Measurements from ENCODE around the gene VAC14.

The VAC14 gene

DNA sequence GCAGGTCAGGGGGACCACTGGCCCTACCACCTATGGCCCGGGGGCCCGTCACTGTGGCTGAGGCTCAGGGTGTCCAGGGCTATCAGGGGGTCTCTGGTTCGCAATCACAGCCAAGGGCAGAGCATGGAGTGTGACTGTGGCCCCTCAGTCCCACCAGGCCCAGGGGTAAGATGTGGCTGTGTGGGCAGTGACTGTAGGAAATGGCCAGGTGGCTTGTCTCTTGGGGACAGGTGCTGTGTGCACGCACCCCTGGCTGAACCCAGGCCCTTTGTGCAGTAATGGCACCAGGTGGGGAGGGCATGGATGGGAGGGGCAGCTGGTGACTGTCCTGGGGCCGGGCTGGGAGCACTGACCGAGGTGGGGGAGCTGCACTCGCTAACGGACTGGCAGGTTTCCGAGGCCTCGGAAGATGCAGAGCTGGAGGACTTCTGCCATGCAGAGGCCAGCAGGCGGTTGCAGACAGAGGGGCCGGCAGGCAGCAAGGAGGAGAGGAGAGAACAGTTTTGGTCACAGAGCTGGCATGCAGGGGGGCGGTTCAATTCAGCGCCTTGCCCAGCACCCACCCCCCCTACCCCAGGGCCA, 135.8 kb downstream of the VAC14 start:
- FAIRE-seq (no peak), DNase-seq (ENCODE audit: insufficient read length) (no peak)
- no peak for TF ChIP-seq POLR2A (IDR thresholded peaks at IDR 0.05; ENCODE audit: low read depth, low read length)
- TF ChIP-seq TAF1 (IDR thresholded peaks at IDR 0.05; ENCODE audit: borderline replicate concordance, low read depth, low read length), result no peak
- TF ChIP-seq POLR2AphosphoS5 (IDR thresholded peaks at IDR 0.05; ENCODE audit: low read depth, low read length), result no peak

DNA sequence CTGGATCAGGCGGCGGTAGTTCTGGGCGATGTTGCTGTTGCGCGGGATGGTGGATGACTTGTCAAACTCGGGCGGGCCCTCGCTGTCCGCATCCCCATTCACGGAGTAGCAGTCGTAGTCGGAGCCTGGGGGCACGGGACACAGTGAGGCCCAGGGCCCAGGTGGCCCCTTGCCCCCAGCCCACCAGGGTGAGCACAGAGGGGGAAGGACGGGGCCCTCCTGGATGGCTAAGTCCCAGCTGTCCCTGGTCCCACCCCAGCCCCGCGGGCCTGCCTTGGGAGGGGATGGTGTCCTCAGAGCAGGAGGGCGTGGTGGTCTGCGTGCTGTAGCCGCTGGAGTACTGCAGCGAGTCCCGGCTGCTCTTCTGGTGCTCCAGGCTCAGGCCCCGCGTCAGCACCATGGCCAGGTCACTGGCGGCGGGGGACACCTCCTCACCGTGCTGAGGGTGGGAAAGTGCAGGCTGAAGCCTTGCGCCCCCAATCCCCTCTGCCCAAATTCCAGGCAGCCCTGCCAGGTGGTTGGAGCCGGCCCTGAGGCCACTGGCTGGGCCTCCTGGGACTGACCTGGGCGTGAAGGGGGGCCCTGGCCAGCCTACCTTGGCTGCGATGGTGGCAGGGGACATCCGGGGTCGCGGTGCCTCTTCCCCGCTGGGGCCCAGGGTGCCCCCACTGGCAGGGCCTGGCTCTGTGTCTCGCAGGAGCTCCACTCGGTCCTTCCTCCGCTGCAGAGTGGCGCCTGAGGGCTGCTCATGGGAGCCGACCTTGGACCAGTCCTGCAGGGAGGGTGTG, 136.4 kb downstream of the VAC14 start:
- FAIRE-seq (no peak), DNase-seq (ENCODE audit: insufficient read length) (no peak)
- no peak for TF ChIP-seq POLR2A (IDR thresholded peaks at IDR 0.05; ENCODE audit: low read depth, low read length)

DNA sequence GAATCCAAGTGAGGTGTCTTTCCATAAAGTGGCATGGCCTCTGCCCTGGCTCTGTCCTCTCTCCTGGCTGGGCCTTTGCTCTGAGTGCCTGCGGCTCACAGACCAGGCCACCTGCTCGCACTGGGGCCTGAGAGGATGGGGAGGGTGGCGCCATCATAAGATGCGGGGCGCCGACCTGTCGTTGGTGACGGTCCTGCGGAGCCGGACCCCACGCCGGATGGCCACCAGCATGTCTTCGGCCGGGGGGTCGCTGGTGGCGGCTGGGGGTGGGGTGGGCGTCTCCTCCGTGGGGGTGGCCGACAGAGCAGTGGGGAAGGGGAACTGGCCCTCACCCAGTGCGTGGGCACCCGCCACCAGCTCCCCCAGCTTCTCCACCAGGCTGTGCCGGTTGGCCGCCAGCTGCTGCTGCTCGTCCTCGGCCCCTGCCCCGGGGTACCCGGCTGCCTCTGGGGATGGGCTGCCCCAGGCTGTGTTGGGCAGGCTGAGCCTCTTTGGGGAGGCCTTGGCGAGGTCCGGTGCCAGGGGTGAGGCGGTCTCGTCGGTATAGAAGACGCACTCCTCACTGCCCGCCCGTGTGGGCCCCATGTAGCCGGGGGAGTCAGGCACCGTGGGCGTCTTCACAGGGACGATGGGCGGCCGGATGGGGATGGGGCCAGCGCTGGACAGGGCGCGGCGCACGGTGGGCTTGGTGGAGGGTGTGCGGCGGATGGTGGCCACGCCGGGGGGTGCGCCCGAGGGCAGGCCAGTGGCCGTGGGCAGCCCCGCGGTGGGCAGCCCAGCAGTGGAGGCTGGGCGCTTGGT, 137.2 kb downstream of the VAC14 start:
- DNase-seq (ENCODE audit: insufficient read length), result no peak
- no peak for TF ChIP-seq TAF1 (IDR thresholded peaks at IDR 0.05; ENCODE audit: borderline replicate concordance, low read depth, low read length)
- TF ChIP-seq POLR2A (IDR thresholded peaks at IDR 0.05; ENCODE audit: low read depth, low read length), result no peak
- no peak for TF ChIP-seq POLR2AphosphoS5 (IDR thresholded peaks at IDR 0.05; ENCODE audit: low read depth, low read length)
- no peak for FAIRE-seq

DNA sequence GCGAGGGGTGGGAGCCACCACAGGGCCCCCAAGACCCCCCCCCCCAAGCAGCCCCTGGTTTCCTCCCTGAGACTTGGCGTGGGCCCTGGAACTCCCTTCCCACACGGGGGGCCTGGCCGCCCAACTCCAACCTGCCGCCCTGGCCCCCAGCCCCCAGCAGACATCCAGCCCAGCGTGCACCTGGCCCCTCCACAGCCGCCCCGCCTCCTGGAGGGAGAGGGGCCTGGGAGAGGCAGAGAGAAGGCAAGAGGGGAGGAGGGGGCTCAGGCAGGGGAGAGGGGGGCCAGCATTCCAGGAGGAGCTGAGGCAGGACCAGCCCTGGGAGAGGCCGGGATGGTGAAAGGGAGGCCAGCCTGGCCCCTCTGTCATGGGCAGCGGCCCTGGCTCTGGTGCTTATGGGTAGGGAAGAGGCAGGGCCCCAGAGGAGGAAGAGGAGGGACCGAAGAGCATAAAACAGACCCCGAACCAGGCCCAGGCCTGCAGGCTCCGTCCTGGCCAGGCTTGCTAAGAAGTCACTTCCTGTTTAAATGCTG, 137.9 kb downstream of the VAC14 start:
- no peak for DNase-seq (ENCODE audit: insufficient read length)
- FAIRE-seq, result no peak
- no peak for TF ChIP-seq TAF1 (IDR thresholded peaks at IDR 0.05; ENCODE audit: borderline replicate concordance, low read depth, low read length)
- no peak for TF ChIP-seq POLR2AphosphoS5 (IDR thresholded peaks at IDR 0.05; ENCODE audit: low read depth, low read length)
- no peak for TF ChIP-seq POLR2A (IDR thresholded peaks at IDR 0.05; ENCODE audit: low read depth, low read length)

- no peak for FAIRE-seq
- no peak for TF ChIP-seq POLR2A (IDR thresholded peaks at IDR 0.05; ENCODE audit: low read depth, low read length)
- no peak for TF ChIP-seq POLR2AphosphoS5 (IDR thresholded peaks at IDR 0.05; ENCODE audit: low read depth, low read length)
- TF ChIP-seq TAF1 (IDR thresholded peaks at IDR 0.05; ENCODE audit: borderline replicate concordance, low read depth, low read length), result no peak
- DNase-seq (ENCODE audit: insufficient read length), result no peak
Observed at GRCh38 chr16:70661918-70662641, 138.9 kb downstream of the VAC14 start.

- DNase-seq (ENCODE audit: insufficient read length) (no peak), FAIRE-seq (no peak)
- no peak for TF ChIP-seq POLR2AphosphoS5 (IDR thresholded peaks at IDR 0.05; ENCODE audit: low read depth, low read length)
- TF ChIP-seq POLR2A (IDR thresholded peaks at IDR 0.05; ENCODE audit: low read depth, low read length), result no peak
- TF ChIP-seq TAF1 (IDR thresholded peaks at IDR 0.05; ENCODE audit: borderline replicate concordance, low read depth, low read length), result no peak
Observed at GRCh38 chr16:70661534-70661917, 139.4 kb downstream of the VAC14 start.

GRCh38 chr16:70660672-70661350, 140.1 kb downstream of the VAC14 start:
- FAIRE-seq, result no peak
- no peak for TF ChIP-seq POLR2AphosphoS5 (IDR thresholded peaks at IDR 0.05; ENCODE audit: low read depth, low read length)
- no peak for TF ChIP-seq POLR2A (IDR thresholded peaks at IDR 0.05; ENCODE audit: low read depth, low read length)
- no peak for TF ChIP-seq TAF1 (IDR thresholded peaks at IDR 0.05; ENCODE audit: borderline replicate concordance, low read depth, low read length)
- DNase-seq (ENCODE audit: insufficient read length), result no peak

DNA sequence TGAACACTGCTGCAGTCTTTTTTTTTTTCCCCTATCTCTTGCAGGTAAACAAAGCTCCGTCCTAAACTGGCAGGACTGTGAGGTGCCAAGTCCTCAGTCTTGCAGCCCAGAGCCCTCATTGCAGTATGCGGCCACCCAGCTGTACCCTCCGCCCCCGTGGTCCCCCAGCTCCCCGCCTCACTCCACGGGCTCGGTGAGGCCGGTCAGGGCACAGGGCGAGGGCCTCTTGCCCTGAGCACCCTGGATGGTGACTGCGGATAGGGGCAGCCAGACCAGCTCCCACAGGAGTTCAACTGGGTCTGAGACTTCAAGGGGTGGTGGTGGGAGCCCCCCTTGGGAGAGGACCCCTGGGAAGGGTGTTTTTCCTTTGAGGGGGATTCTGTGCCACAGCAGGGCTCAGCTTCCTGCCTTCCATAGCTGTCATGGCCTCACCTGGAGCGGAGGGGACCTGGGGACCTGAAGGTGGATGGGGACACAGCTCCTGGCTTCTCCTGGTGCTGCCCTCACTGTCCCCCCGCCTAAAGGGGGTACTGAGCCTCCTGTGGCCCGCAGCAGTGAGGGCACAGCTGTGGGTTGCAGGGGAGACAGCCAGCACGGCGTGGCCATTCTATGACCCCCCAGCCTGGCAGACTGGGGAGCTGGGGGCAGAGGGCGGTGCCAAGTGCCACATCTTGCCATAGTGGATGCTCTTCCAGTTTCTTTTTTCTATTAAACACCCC, 140.8 kb downstream of the VAC14 start:
- FAIRE-seq (no peak), DNase-seq (ENCODE audit: insufficient read length) (no peak)
- TF ChIP-seq POLR2A (IDR thresholded peaks at IDR 0.05; ENCODE audit: low read depth, low read length) (no peak), POLR2AphosphoS5 (IDR thresholded peaks at IDR 0.05; ENCODE audit: low read depth, low read length) (no peak), TAF1 (IDR thresholded peaks at IDR 0.05; ENCODE audit: borderline replicate concordance, low read depth, low read length) (no peak)

GRCh38 chr16:70659546-70659945, 141.4 kb downstream of the VAC14 start:
- no peak for FAIRE-seq
- TF ChIP-seq POLR2A (IDR thresholded peaks at IDR 0.05; ENCODE audit: low read depth, low read length), result no peak
- TF ChIP-seq TAF1 (IDR thresholded peaks at IDR 0.05; ENCODE audit: borderline replicate concordance, low read depth, low read length), result no peak
- no peak for TF ChIP-seq POLR2AphosphoS5 (IDR thresholded peaks at IDR 0.05; ENCODE audit: low read depth, low read length)
- DNase-seq (ENCODE audit: insufficient read length), result no peak

DNA sequence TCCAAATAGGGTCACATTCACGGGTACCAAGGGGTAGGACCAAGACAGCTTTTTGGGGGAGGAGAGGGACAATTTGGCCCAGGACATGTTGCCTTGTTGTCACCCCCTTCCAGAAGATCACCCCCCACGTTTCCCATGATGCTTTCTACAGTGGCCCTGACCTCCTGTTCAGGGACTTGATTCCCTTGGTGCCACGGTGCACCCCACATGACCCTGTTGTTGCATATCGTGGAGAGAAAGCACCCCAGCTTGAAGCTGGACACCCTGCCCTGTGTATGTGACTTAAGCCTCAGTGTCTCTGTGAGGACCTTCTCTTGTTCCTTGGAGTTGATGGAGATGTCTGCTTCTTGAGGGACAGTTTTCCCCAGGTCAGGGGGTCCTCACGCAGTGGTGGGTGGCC, 142.0 kb downstream of the VAC14 start:
- FAIRE-seq (no peak), DNase-seq (ENCODE audit: insufficient read length) (no peak)
- TF ChIP-seq TAF1 (IDR thresholded peaks at IDR 0.05; ENCODE audit: borderline replicate concordance, low read depth, low read length), result no peak
- no peak for TF ChIP-seq POLR2AphosphoS5 (IDR thresholded peaks at IDR 0.05; ENCODE audit: low read depth, low read length)
- no peak for TF ChIP-seq POLR2A (IDR thresholded peaks at IDR 0.05; ENCODE audit: low read depth, low read length)
